HG02884 (cell line): Measurements from ENCODE around the gene CAMTA1.

ENCODE experiments used
- ATAC-seq: cut with Tn5 transposase; IDR thresholded peaks from one replicate; pipeline ENCODE4 v1.9.1; 2021; ENCODE audit warnings: mild to moderate bottlenecking, moderate library complexity; ENCODE audit not compliant: unreplicated experiment

CAMTA1 gene

GRCh38 chr1:7346070-7346596 is 560.9 kb downstream of the CAMTA1 start:
- ATAC-seq: no peak

GRCh38 chr1:7346600-7347570 is 561.6 kb downstream of the CAMTA1 start:
- no peak for ATAC-seq

- no peak for ATAC-seq
Measured at GRCh38 chr1:7348073-7348472, 562.8 kb downstream of the CAMTA1 start.

- no peak for ATAC-seq
Measured at GRCh38 chr1:7348580-7348979, 563.3 kb downstream of the CAMTA1 start.

GRCh38 chr1:7350804-7351203 is 565.5 kb downstream of the CAMTA1 start:
- ATAC-seq: no peak

GRCh38 chr1:7351649-7352048 is 566.4 kb downstream of the CAMTA1 start:
- ATAC-seq: no peak

GRCh38 chr1:7352364-7352763 is 567.1 kb downstream of the CAMTA1 start:
- ATAC-seq: no peak

- ATAC-seq: no peak
Measured at GRCh38 chr1:7352974-7353373, 567.7 kb downstream of the CAMTA1 start.

- no peak for ATAC-seq
Measured at GRCh38 chr1:7355646-7356045, 570.4 kb downstream of the CAMTA1 start.

- no peak for ATAC-seq
Measured at GRCh38 chr1:7356079-7356478, 570.8 kb downstream of the CAMTA1 start.

GRCh38 chr1:7358425-7358824 is 573.2 kb downstream of the CAMTA1 start:
- no peak for ATAC-seq

- ATAC-seq: no peak
Measured at GRCh38 chr1:7360526-7360925, 575.3 kb downstream of the CAMTA1 start.

GRCh38 chr1:7362947-7363346 is 577.7 kb downstream of the CAMTA1 start:
- ATAC-seq: no peak

- ATAC-seq: no peak
Measured at GRCh38 chr1:7363450-7363849, 578.2 kb downstream of the CAMTA1 start.

GRCh38 chr1:7365706-7366105 is 580.5 kb downstream of the CAMTA1 start:
- ATAC-seq: no peak

- ATAC-seq: no peak
Measured at GRCh38 chr1:7366286-7366954, 581.2 kb downstream of the CAMTA1 start.

GRCh38 chr1:7366955-7367665 is 581.9 kb downstream of the CAMTA1 start:
- no peak for ATAC-seq

- no peak for ATAC-seq
Measured at GRCh38 chr1:7369866-7370265, 584.6 kb downstream of the CAMTA1 start.

GRCh38 chr1:7371926-7372325 is 586.7 kb downstream of the CAMTA1 start:
- ATAC-seq: no peak

- no peak for ATAC-seq
Measured at GRCh38 chr1:7372477-7373120, 587.3 kb downstream of the CAMTA1 start.

GRCh38 chr1:7373251-7373650 is 588.0 kb downstream of the CAMTA1 start:
- ATAC-seq: no peak
